GM18868 (cell line): Measurements from ENCODE around the gene SMDT1.
"Not testable (repeated sequence)": the region's sequence is repeated elsewhere in the genome, so short reads cannot be mapped to it uniquely, and the experiment has no call there.

Source experiments
- ATAC-seq: cut with Tn5 transposase; IDR thresholded peaks from one replicate; pipeline ENCODE4 v1.9.1; 2021; ENCODE audit warnings: mild to moderate bottlenecking, moderate library complexity; ENCODE audit not compliant: unreplicated experiment

The SMDT1 gene

DNA sequence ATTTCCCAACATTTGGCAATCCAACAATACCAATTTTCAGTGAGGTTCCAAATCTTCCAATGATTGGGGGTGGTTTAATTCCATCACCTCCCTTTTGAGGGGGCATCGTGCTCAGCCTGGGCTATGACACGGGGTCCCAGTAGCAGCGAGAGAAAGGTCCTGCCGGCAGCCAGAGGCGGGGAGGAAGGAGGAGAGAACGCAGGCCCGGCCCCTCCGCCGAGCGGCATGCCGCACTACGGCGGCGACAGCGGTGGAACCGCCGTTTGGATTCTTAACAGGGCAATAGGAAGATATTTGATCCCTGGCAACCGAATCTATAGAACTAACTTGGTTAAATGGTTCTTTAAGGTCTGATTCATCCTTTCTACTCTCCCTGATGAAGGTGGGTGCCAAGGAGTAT is 29.3 kb downstream of the SMDT1 start:
- ATAC-seq, result no peak

DNA sequence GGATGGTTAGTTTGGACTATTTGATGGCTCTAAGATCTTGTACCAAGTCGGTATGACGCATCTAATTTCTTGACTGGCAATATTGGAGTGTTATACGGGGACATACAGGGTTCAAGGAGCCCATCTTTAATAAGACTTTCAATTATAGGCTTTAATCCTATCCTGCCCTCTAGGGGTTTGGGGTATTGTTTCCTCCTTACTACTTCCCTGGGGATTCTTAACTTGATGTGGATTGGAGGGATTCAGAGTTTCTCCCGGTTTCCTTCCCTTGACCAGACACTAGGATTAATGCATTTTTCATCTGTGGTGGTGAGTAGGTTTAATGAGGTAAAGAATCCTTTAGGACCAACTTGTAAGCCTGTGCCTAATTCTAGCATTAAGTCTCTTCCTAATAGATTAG is 32.3 kb downstream of the SMDT1 start:
- ATAC-seq, result no peak

DNA sequence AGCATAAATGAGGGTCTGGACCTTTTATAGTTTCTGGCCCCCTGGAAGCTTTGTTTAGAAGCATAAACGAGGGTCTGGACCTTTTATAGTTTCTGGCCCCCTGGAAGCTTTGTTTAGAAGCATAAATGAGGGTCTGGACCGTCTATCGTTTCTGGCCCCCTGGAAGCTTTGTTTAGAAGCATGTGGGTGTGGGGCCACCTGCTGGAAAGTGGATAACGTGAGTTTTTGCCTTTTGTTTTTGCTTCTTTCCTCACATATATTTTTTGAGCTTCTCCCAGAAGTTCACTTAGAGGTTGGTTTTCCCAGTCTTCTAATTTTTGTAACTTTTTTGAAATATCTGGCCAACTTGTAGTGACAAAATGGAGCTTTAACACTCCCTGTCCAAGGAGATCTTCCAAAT is 33.3 kb downstream of the SMDT1 start:
- not testable (repeated sequence) for ATAC-seq

- no peak for ATAC-seq
Observed at GRCh38 chr22:42114721-42115120, 35.2 kb downstream of the SMDT1 start.

DNA sequence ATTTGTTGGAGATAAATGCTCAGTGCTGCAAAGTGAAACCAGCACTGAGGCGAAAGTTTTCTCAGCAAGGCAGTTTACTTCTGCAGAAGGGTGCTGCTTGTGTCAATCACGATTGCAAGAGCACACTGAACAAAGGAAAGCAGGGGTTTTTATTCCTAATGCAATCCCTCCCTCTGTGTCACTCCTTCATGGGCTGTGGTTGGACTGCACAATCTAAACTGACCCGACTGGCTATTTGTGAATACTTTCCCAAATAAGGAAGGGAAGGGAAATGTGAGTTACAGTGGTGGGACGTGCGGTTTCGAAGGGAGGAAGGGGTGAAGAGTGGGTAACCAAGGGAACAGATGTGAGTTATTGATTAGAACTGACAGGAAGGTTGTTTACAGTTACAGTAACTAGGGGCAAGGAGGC is 35.9 kb downstream of the SMDT1 start:
- ATAC-seq, result not testable (repeated sequence)

DNA sequence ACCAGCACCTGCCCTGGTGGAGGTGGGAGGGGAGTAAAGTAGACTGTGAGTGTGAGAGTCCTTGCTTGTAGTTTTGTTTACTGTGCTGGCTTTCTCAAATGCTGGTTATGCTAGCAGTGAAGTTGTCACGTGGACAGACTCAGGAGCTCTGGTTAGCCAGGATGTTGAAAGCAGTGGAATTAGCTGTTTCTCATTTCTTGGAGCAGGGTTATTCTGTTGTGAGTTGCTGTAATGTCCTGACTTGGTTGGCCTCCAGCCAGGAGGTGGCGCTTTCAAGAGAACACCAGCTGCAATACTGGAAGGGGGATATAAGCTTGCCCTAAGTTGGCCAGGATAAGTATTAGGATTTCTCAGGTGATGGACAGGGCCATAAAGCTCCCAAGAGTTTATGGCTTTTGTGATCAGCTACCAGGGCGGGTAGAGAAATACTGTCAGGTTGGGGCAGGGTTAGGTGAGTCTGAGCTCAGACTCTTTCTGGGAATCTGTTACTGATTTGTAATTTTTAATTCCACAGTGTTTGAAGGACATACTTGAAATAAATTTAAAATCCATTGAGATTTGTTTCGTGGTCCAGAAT is 37.4 kb downstream of the SMDT1 start:
- no peak for ATAC-seq

GRCh38 chr22:42120231-42121021 is 40.9 kb downstream of the SMDT1 start:
- not testable (repeated sequence) for ATAC-seq

- not testable (repeated sequence) for ATAC-seq
Observed at GRCh38 chr22:42123529-42123928, 44.0 kb downstream of the SMDT1 start.

- ATAC-seq, result no peak
Observed at GRCh38 chr22:42127606-42128005, 48.1 kb downstream of the SMDT1 start.

DNA sequence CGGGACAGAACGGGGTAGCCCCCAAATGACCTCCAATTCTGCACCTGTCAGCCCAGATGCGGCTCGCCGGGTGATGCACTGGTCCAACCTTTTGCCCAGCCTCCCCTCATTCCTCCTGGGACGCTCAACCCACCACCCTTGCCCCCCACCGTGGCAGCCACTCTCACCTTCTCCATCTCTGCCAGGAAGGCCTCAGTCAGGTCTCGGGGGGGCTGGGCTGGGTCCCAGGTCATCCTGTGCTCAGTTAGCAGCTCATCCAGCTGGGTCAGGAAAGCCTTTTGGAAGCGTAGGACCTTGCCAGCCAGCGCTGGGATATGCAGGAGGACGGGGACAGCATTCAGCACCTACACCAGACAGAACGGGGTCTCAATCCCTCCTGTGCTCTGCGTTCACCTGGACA is 48.5 kb downstream of the SMDT1 start:
- not testable (repeated sequence) for ATAC-seq

DNA sequence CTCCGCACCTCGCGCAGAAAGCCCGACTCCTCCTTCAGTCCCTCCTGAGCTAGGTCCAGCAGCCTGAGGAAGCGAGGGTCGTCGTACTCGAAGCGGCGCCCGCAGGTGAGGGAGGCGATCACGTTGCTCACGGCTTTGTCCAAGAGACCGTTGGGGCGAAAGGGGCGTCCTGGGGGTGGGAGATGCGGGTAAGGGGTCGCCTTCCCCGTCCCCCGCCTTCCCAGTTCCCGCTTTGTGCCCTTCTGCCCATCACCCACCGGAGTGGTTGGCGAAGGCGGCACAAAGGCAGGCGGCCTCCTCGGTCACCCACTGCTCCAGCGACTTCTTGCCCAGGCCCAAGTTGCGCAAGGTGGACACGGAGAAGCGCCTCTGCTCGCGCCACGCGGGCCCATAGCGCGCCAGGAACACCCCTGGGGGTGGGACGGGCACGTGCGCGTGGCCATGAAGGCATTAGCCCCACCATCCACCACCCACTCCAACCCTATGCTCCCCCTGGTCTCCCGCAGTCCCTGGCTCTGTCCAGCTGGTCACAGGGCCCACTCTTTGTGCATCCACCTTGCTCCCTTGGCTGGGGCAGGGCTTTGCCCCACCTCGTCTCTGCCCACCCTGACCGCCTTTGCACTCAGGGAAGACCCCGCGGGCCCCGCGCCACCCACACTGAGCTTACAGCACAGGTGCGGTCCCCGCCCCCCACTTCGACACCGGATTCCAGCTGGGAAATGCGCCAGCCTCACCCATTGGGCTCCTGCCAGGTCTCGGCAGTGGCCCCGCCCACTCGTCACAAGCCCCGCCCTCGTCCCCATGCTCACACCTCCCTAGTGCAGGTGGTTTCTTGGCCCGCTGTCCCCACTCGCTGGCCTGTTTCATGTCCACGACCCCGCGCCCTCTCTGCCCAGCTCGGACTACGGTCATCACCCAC is 49.5 kb downstream of the SMDT1 start:
- ATAC-seq, result not testable (repeated sequence)

GRCh38 chr22:42130182-42130581 is 50.7 kb downstream of the SMDT1 start:
- not testable (repeated sequence) for ATAC-seq

DNA sequence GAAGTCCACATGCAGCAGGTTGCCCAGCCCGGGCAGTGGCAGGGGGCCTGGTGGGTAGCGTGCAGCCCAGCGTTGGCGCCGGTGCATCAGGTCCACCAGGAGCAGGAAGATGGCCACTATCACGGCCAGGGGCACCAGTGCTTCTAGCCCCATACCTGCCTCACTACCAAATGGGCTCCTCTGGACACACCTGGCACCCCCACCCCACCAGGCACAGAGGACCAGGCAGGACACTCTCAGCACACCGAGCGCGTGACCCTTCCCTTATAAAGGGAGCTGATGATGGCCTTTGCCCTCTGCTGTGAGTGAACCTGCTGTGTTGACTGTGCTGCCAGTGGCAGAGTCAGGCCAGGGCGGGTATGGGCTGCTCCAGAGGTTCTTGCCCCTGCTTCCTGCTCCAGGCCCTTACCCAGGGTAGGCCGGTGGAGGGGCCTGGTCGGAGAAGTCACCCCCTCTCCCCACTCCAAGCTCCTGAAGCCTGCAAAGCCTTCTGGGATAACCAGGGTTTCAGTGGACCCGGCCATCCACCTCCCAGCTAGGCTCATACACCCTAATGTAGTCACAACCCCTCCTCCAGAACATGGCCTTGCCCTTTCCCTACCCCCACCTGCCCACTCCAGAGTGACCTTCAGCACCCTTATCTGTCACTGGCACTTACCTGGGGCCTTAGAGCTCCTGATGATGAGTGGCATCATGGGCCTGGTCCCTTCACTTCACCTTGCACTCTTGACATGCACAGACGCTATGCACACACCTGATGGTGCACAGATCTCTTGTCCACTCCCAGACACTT is 51.3 kb downstream of the SMDT1 start, which contains the start of gene CYP2D6:
CYP2D6 (minus strand) TSS at position 172 of the 793 bp plus-strand sequence; CDS start at position 153, 19 bp downstream.
- not testable (repeated sequence) for ATAC-seq

DNA sequence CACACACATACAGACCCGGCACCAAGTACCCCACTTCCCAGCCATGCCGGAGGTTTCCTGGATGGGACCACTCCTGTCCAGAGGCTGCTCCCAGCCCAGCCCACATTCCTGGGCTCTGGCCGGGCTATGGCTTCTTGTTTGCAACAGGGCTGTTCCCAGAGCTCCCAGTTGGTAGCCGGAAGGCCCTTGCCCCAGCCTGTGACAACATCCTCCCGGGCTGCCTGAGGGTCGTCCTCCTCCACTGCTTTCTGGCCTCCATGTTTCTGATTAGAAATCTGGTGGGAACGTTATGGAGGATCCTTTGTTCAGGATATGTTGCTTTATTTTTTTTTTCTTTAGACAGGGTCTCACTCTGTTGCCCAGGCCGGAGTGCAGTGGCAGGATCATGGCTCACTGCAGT is 52.1 kb downstream of the SMDT1 start:
- ATAC-seq, result no peak

DNA sequence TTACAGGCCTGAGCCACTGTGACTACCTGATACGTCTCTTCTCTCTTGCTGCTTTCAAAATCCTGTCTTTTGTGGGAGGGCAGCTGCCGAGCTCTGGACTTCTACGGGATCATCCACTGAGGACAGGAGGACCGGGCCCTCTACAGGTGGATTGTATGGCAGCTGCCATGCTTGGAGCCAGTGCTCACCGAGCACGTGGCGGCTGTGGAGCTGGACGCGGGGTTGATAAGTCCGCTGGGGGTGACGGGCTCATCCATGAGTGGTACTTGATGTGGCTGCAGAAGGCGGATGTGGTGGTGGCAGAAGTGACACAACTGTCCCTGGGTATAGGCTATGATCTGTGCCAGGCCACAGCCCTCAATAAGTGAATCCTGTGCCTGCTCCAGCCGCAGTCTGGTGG is 53.0 kb downstream of the SMDT1 start:
- no peak for ATAC-seq
